Right ventricle myocardium inferior (tissue), 1 donor: ENCODE measurements around the gene PHLDB1. TPM values are rescaled to one million over a fixed set of nuclear protein-coding genes. Genes with fewer than 3 reads are reported as not detected.
A peak's percentile ranks its signal among the peaks of the same experiment; 100 is the strongest.

Experiments
- ATAC-seq: fragments of 200-7000 bp; cut with Tn5 transposase; one replicate; pipeline ENCODE4 v1.9.1; 2020; ENCODE audit warnings: mild to moderate bottlenecking, moderate library complexity
- DNase-seq: peaks from one replicate; pipeline ENCODE4 v3.0.0; 2021; ENCODE audit errors: missing footprints
- intact Hi-C: fragments of 100-400 bp; cut with DNase I; formaldehyde crosslinking; loops from one replicate; pipeline ENCODE4 v1.11.0; 2022
- total RNA-seq: library from RNA; stranded (reverse); fragmentation: NEBNext Ultra II Directional; extraction: Animal tissue kit (Norgen Biotek cat#: 25700); gene quantifications from one replicate; pipeline ENCODE4 v1.2.1, GENCODE V29; 2021
- donor health status: DM: no; HTN: yes; CAD: no; lungs with severe emphysema.

Gene PHLDB1
- total RNA-seq, 1 donor from 2014 or later: 115 TPM

- intact Hi-C loops: no loop called here
- peak; percentile 63 for DNase-seq
- ATAC-seq: peak; percentile 3
These were observed 12.2 kb downstream of the PHLDB1 start for GRCh38 chr11:118619444-118620197.

DNA sequence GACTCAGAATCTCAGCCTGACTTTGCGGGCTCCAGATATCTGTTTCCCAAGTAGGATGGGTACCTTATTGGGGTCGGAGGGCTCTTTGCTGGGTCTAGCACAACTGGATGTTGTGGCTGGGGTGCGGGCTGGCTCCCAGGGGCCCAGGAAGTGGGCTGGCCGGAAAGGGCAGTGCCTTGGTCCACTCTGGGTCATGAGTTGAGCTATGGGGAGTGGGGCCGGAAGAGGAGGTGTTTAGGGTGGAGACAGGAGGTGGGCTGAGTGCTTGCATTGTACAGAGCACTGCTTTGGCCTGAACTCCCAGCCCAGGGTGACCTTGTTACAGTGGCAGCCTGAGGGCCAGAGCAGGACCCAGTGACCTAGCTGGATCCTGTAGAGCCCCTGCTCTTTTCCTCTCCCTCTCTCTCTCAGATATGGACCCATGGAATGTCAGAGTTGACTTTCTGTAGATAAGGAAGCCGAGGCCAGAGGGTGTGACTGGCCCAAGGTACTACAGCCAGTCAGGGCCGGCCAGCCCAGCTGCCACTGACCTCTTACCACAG is 13.2 kb downstream of the PHLDB1 start:
- DNase-seq (peak; percentile 71), ATAC-seq (peak; percentile 17)
- intact Hi-C loops: no loop called here

- intact Hi-C loops: no loop called here
- DNase-seq (peak; percentile 91), ATAC-seq (peak; percentile 68)
These were observed 13.8 kb downstream of the PHLDB1 start for GRCh38 chr11:118621071-118621783.

GRCh38 chr11:118621784-118622375 is 14.5 kb downstream of the PHLDB1 start:
- ATAC-seq (no peak), DNase-seq (no peak)
- intact Hi-C loops: no loop called here

GRCh38 chr11:118622376-118623268 is 15.2 kb downstream of the PHLDB1 start:
- intact Hi-C loops: no loop called here
- no peak for DNase-seq
- ATAC-seq: peak; percentile 45

GRCh38 chr11:118623269-118623655 is 15.8 kb downstream of the PHLDB1 start:
- ATAC-seq: no peak
- DNase-seq: no peak
- intact Hi-C loops: no loop called here

- ATAC-seq: no peak
These were observed 17.7 kb downstream of the PHLDB1 start for GRCh38 chr11:118625036-118625690.

GRCh38 chr11:118625976-118626375 is 18.6 kb downstream of the PHLDB1 start:
- intact Hi-C loops: no loop called here
- ATAC-seq (no peak), DNase-seq (no peak)

More at GRCh38 chr11:118625036-118625690, 17.7 kb downstream of the PHLDB1 start:
- intact Hi-C loops: no loop called here
- DNase-seq: no peak

GRCh38 chr11:118627566-118627965 is 20.2 kb downstream of the PHLDB1 start:
- ATAC-seq (no peak), DNase-seq (no peak)
- intact Hi-C loops: no loop called here

DNA sequence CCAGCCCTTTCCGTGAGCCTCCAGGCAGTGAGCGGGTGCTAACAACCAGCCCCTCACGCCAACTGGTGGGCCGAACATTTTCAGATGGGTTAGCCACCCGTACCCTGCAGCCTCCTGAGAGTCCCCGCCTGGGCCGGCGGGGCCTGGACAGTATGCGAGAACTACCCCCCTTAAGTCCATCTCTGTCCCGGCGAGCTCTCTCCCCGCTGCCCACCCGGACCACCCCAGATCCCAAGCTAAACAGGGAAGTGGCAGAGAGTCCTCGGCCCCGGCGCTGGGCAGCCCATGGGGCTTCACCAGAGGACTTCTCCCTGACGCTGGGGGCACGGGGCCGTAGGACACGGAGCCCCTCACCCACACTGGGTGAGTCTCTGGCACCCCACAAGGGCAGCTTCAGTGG is 20.6 kb downstream of the PHLDB1 start:
- DNase-seq: no peak
- intact Hi-C loops: no loop called here
- ATAC-seq: no peak

- intact Hi-C loops: no loop called here
- peak; percentile 59 for ATAC-seq
- no peak for DNase-seq
These were observed 21.0 kb downstream of the PHLDB1 start for GRCh38 chr11:118628432-118628831.

DNA sequence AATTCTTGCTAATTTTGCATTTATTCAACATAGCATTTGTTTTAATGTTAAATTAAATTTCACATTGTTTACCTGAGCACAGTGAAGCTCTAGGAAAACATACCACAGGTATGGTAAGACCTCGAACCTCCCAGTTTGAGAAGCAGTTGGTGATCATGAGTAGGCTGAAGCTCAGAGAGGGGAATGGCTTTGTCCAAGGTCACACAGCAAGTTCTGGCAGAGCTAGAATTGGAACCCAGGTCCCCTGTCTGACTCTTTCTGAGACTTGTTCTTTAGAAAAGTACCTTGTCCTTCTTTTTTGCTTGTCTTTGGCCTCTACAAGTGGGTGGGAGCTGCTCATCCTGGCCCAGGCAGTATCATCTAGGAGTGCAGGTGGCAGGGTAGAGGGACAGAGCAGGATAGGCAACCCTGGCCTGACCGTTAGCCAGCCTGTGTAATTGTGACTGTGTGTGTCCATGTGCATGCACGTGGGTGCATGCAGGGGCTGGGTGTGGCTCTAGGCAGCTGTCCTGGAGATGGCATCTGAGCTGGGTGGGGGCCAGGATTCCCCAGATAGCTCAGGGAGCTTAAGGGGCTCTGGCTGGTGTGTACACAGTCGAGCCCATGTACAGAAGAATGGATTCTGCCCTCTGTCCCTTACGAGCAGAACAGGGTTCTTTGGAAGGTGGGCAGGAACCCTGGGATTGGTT is 21.6 kb downstream of the PHLDB1 start:
- intact Hi-C loops: no loop called here
- DNase-seq (no peak), ATAC-seq (no peak)

DNA sequence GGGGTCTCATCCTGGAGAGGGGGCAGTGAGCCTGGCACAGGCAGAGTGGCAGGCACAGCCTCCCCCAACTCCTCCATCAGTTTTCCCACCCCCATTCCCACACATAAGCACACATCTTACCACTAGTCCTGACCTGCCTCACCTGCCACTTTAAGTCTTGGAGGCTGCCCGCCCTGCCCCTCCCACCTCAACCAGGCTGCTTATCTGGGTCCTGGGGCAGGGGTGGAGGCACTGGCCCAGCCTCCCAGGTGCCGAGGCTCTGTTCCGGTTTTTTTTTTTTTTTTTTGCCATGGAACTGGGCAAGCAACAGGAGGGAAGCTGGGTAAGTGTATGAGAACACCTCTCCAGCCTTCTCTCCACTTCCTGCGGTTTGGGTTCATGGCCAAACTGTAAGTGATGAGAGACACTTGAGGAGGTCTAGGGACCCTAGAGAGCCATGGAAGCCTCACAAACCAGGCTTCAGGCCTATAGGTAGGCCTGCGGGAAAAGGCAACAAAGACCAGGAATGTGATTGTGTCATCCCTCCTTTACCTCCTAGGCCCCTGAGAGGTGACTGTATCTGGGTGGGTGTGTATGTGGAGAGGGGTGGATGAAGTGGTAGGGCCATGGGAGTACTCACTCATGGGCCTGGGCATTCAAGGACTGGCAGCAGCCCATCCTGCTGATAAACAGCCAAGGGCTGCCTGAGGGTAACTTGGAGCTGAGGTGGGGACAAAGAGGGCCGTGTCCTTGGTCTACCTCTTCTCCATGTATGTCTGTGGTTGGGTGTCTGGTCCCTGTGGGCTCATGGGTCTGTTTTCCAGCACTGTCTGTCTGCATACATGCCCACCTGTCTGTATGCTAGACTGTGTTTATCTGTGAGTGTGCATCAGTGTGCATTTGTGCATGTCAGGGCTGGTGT is 22.6 kb downstream of the PHLDB1 start:
- DNase-seq (no peak), ATAC-seq (no peak)
- intact Hi-C loops: no loop called here

GRCh38 chr11:118631142-118631909 is 23.9 kb downstream of the PHLDB1 start:
- intact Hi-C loops: no loop called here
- DNase-seq (no peak), ATAC-seq (no peak)

DNA sequence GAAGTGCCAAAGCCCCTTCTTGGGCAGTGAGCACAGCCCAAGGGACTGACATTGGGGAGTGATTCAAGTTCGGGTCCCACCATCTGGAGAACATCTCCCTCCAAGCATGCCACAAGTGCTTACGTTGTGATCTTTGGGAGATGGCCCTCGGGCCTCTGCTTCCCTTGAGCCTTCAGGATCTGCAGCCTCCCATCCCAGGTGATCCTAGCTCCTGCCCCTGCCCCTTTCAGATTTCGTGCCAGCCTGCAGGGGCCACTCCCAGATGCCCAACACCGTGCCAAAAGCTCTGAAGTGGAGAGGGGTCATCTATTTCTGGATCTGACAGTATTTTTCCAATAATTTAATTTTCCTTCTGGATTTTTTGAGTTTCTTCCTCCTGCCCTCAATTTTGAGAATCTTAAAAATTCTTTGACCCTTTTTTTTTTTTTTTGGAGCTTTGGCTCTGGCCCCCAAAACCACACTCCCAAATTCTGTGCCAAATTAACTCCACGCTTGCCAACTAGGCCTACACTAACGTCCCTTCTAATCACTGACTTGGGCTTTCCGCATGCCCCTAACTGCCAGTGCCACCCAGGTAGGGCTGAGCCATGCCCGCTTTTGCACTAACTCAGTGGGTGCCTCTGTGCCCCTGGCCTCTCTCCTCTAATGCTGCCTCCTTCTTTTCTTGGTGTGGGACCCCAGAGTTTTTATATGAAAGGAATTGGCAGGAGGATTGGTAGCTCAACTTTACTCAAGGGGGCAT is 25.3 kb downstream of the PHLDB1 start:
- DNase-seq (peak; percentile 53), ATAC-seq (no peak)
- intact Hi-C loops: no loop called here
